Left forelimb (tissue), 1 donor: ENCODE measurements around the gene BIVM.
A peak's percentile ranks its signal among the peaks of the same experiment; 100 is the strongest.

Source experiments
- DNase-seq: peaks from one replicate; pipeline ENCODE4 v3.0.0-alpha.2; 2018; ENCODE audit warnings: low spot score

The BIVM gene

DNA sequence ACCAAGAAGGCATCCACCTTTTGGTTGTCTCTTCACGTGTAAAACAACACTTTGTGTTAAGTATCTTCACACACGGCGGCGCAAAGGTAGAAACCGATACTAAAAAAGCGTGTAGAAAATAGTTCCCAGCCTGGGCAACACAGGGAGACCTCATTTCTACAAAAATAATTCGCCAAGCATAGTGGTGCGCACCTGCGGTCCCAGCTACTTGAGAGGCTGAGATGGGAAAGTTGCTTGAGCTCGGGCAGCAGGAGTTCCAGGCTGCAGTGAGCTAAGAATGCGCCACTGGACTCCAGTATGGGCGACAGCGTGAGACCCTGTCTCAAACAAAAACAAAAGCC, 46.3 kb downstream of the BIVM start:
- DNase-seq, result no peak

GRCh38 chr13:102845630-102846260, 46.8 kb downstream of the BIVM start, which contains the start of gene ERCC5:
TSS of gene ERCC5 (plus strand) at chr13:102846032. CDS start at chr13:102846267, 235 bp downstream.
- peak; percentile 97 for DNase-seq

- DNase-seq, result no peak
These were observed 47.5 kb downstream of the BIVM start for GRCh38 chr13:102846261-102847015.

DNA sequence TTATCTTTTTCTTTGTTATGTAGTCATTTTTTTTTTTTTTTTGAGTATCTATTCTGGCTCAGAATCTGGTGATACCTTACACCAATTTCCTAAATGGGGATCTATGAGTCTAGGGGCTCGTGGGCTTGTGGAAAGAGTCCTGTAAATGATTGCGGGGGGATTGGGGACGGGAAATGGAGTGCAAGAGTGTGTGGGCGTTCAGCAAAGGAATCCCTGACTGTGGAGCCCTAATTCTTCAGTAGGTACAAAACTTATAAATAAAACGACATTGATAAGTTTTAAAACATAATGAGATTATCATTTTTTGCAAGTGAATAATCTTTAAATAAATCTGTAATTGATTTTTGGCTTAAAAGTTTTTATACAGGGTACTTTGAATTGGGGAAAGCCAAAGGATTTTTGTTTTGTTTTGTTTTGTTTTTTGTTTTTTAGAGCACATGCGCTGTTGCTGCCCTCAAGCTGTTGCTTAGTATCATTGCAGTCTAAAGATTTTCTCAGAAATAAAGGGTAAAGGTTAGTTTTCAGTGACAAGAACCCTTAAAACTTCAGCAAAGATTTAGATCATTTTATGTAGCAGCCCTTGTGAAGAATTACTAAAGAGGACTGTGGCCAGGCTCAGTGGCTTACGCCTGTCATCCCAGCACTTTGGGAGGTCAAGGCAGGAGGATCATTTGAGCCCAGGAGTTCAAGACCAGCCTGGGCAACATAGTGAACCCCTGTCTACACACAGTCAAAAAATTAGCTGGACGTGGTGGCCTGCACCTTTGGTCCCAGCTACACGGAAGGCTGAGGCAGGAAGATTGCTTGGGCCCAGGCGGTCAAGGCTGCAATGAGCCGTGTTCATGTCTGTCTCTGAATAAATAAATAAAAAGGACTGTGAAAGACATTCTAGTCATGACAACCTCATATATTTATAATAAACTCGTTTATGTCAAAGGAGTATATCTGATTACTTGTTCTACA, 48.6 kb downstream of the BIVM start:
- no peak for DNase-seq

DNA sequence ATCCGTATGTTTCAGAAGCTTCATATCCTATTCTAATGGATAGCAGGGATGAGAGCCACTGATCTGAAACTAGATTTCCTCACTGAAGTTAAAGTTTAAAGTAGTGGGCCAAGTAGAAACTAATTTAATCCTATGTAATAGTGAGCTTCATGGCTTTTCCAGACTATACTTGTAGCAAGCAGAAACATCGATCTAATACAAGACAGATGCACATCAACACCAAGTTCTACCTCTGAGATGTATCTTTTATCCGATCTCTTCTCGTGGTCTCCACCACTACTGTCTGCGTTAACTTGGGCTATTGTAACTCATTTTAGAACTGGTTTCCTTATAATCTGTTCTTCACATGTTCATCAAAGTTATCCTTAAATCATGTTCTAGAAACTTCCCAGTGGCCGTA, 50.0 kb downstream of the BIVM start:
- no peak for DNase-seq

DNA sequence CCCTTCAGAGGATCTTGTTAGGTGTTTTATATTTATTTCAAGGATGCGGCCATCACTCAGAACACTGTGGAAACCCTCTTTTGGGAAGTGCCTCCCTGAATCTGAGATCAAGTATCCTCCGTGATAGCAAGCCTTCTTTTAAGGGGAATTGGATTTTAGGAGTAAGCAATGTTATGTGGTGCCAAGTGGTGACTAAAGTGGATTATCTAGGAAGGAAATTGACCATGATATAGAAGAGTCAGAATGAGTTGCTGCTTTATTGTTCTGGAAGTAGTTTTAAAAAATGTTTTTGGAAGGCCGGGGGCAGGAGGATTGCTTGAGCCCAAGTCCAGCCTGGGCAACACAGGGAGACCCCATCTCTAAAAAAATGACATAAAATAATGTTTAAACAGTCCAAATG, 53.6 kb downstream of the BIVM start:
- DNase-seq, result no peak

DNA sequence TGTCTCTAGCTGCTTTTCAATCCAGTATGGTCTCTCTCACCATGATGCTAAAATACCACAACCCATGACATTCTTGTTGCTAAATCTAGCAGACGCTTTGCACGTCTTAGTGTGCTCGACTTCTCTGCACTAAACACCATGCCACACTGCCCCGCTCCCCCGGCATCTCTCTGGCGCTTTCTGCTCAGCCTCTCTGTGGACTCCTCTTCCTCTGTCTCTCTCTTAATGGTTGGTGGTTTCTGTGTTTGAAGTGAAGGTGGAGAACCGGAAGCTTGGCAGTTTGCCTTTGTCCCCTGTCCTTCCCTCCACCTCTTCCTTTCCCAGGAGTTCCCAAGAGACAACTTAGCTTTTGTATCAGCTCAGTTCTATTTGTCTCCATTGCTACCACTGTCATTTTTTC, 55.8 kb downstream of the BIVM start:
- no peak for DNase-seq

DNA sequence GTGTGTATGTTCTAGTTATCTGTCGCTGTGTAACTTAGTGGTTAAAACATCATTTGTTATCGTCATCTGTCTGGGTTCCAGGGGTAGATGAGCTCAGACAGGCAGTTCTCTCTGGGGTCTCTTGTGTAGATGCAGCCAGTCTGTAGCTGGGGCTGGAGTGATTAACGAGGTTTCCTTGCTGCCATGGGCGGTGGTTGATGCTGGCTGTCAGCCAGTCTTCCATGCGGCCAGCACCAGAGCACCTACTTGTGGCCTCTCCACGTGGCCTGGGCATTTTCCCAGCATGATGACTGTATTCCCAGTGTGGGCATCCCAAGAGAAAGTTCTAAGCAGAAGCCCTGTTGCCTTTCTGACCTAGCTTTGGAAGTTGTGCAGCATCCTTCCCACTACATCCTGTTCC, 57.6 kb downstream of the BIVM start:
- DNase-seq, result no peak

DNA sequence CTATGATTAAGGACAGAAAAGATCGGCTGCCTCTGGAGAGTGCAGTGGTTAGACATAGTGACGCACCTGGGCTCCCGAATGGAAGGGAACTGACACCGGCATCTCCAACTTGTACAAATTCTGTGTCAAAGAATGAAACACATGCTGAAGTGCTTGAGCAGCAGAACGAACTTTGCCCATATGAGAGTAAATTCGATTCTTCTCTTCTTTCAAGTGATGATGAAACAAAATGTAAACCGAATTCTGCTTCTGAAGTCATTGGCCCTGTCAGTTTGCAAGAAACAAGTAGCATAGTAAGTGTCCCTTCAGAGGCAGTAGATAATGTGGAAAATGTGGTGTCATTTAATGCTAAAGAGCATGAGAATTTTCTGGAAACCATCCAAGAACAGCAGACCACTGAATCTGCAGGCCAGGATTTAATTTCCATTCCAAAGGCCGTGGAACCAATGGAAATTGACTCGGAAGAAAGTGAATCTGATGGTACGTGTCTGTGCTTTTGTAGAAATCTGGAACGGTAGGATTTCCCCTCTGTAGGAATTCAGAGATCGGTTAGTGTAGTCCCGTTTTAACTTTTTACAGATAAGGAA, 63.8 kb downstream of the BIVM start:
- no peak for DNase-seq

- DNase-seq, result no peak
These were observed 64.7 kb downstream of the BIVM start for GRCh38 chr13:102863590-102863989.

DNA sequence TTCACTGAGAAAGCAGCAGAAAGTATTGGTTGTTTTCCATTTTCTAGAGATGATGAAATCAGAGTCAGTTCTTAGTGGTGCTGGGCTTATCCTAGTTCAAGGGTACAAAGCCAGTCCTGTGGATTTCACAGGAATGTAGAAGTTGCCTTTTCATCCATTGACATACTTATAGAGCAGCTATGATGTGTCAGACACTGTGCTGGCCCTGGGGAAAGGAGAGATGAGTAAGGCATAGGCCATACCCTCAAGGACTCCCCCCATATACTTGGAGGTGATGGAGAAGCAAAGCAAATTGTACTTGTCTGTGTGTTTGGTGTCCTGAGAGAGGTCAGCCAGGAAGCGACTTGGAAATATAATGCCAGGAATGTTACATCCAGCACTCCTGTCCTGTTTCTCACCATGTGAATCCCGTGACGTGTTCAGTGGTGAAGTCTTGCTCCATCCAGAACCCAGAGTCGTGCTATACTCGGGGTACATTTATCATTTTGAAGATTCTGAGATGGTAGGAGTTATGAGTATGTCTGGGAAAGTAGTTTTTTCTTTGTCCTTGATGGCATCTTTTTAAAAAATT, 69.5 kb downstream of the BIVM start:
- no peak for DNase-seq

GRCh38 chr13:102869948-102870676, 71.2 kb downstream of the BIVM start:
- DNase-seq, result no peak

GRCh38 chr13:102870677-102871415, 71.9 kb downstream of the BIVM start:
- no peak for DNase-seq

GRCh38 chr13:102872131-102872530, 73.2 kb downstream of the BIVM start:
- DNase-seq, result no peak

DNA sequence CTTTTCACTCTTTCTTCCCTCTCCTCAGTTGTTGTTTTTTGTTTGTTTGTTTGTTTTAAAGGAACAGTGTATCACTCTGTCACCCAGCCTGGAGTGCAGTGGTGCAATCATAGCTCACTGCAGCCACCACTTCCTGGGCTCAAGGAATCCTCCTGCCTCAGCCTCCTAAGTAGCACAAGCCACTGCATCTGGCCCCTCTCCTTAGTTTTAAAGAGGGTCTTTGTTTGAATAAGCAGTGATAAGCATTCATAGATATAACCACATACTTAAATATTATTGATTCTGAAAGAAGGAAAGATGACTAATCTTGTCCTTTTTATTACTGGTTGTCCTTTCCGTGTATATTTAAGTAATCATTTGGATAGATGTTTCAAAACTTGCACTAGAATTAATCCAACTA, 73.6 kb downstream of the BIVM start:
- DNase-seq, result no peak

DNA sequence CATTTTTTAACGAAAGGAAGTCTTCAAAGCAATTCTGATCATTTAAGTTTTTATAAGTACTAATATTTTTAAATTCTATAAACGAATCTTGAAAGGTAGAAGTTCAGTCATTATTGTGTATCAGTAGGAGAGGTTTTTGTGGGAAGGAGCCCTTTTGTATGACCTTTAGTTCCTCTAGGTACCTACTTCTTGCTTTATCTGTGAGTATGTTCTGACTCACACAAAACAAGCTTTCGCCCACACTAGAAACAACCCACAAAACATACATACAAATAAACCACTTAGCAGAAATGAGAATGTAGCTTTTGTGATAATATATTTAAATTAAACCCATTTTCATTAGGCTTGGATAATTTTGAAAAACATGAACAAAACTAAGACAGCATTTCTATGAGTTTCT, 74.7 kb downstream of the BIVM start:
- no peak for DNase-seq

DNA sequence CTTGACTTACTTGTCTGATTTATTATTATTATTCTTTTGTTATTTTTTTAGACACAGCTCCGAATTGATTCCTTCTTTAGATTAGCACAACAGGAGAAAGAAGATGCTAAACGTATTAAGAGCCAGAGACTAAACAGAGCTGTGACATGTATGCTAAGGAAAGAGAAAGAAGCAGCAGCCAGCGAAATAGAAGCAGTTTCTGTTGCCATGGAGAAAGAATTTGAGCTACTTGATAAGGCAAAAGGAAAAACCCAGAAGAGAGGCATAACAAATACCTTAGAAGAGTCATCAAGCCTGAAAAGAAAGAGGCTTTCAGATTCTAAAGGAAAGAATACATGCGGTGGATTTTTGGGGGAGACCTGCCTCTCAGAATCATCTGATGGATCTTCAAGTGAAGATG, 76.3 kb downstream of the BIVM start:
- DNase-seq, result no peak

GRCh38 chr13:102877303-102877702, 78.4 kb downstream of the BIVM start:
- no peak for DNase-seq

DNA sequence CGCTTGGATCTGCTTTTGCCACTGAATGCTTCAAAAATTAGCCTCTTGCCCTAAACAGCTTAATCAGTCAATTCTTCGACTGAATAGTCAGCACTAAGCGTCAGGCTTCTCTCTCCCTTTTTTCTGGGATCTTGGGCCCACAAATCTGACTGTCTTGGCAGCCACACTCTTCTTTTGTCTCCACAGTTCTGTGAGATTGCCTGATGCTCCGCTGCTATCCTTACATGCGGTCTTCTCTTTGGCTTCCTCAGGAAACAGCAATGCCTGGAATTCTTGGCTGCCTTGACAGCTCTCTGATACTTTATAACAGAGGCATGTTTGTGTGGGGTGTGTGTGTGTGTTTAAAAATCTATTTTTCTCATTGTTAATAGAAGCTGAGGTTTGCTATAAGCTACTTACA, 79.6 kb downstream of the BIVM start:
- DNase-seq, result no peak

DNA sequence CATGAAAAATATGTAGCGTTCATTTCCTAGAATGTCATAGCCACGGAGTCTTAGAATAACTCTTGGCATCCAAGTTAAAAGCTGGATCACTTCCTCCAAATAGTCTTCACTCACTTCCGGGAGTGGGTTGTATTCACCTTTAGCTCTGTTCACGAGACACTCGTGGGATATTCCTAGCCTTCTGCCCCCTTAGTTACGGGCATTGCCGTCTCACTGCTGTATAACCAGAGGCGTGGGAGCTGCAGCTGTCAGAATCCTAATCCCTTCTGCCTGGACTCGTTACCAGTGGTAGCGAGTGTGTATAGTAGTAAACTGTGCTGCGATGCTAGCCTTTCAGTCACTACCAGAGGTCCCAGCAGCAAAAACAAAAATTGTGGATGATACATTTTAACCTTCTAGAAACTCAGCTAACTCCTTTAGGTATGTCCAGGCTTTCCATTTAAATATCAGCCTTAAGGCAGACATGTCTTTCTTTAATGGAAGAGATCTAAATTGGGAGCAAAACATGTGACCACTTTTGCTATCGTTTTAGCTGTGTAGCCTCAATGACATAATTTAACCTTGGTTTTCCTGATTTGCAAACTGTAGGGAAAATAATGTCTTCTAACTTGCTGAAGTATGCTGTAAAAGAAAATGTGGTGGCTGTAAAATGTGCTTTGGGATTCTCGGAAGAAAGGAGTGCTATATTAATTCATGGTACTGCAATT, 81.0 kb downstream of the BIVM start:
- no peak for DNase-seq
